HepG2 (cell line): ENCODE data around the gene MPIG6B. TPM values are rescaled to one million over a fixed set of nuclear protein-coding genes. Genes with fewer than 3 reads are reported as not detected.
A peak's percentile ranks its signal among the peaks of the same experiment; 100 is the strongest.

ENCODE experiments used
- CBX1 ChIP-seq: IDR thresholded peaks from one replicate; pipeline ENCODE4 v1.6.1; 2016; ENCODE audit warnings: antibody characterized with exemption, low read depth
- DPF2 ChIP-seq: sonication (generic); formaldehyde crosslinking; IDR thresholded peaks from 2 replicates; pipeline ENCODE4 v1.4.0; 2020; ENCODE audit warnings: mild to moderate bottlenecking, low read depth, missing genetic modification reagents, borderline replicate concordance
- NFIC ChIP-seq: IDR thresholded peaks from 2 replicates; pipeline ENCODE4 v1.6.1; 2012; ENCODE audit warnings: mild to moderate bottlenecking, low read length, inconsistent platforms
- NFKB2 ChIP-seq: sonication (generic); formaldehyde crosslinking; IDR thresholded peaks from 2 replicates; pipeline ENCODE4 v1.4.0; 2020; ENCODE audit warnings: missing genetic modification reagents, borderline replicate concordance
- PAX8 ChIP-seq: sonication (generic); formaldehyde crosslinking; IDR thresholded peaks from 2 replicates; pipeline ENCODE4 v1.8.0; 2022; ENCODE audit warnings: mild to moderate bottlenecking, missing genetic modification reagents, borderline replicate concordance
- PHF5A ChIP-seq: IDR thresholded peaks from one replicate; pipeline ENCODE4 v1.6.1; 2018; ENCODE audit warnings: low read depth, missing genetic modification reagents; ENCODE audit not compliant: unreplicated experiment
- REXO4 ChIP-seq: sonication (generic); formaldehyde crosslinking; IDR thresholded peaks from 2 replicates; pipeline ENCODE4 v1.8.0; 2022; ENCODE audit warnings: missing genetic modification reagents, mild to moderate bottlenecking, borderline replicate concordance
- SOX5 ChIP-seq: IDR thresholded peaks from 2 replicates; pipeline ENCODE4 v1.6.1; 2016; ENCODE audit warnings: borderline replicate concordance
- SP1 ChIP-seq, 2 experiments: fragments of 450-650 bp in 1 of 2; sonication (generic) in 1 of 2; formaldehyde crosslinking in 1 of 2; IDR thresholded peaks; 2 replicates each; pipeline versions ENCODE4 v1.4.0 to v1.6.1; 2016 to 2020; ENCODE audit warnings: missing genetic modification reagents in 1 of 2
- TCF7 ChIP-seq: sonication (generic); IDR thresholded peaks from 2 replicates; pipeline ENCODE4 v1.6.1; 2016; ENCODE audit warnings: antibody characterized with exemption, low read depth
- TGIF2 ChIP-seq: IDR thresholded peaks from 2 replicates; pipeline ENCODE4 v1.6.1; 2016; ENCODE audit warnings: control low read depth, missing compliant biosample characterization
- TMF1 ChIP-seq: sonication (generic); formaldehyde crosslinking; IDR thresholded peaks from 2 replicates; pipeline ENCODE4 v1.8.1; 2022; ENCODE audit warnings: low read depth, missing genetic modification reagents
- ZNF451 ChIP-seq: sonication (generic); formaldehyde crosslinking; IDR thresholded peaks from 2 replicates; pipeline ENCODE4 v1.5.0; 2020; ENCODE audit warnings: mild to moderate bottlenecking, missing genetic modification reagents
- ZNF674 ChIP-seq: sonication (generic); formaldehyde crosslinking; IDR thresholded peaks from 2 replicates; pipeline ENCODE4 v1.5.0; 2020; ENCODE audit warnings: low read depth, mild to moderate bottlenecking, missing genetic modification reagents
- ZNF749 ChIP-seq: sonication (generic); formaldehyde crosslinking; IDR thresholded peaks from 2 replicates; pipeline ENCODE4 v1.8.0; 2022; ENCODE audit warnings: mild to moderate bottlenecking, missing genetic modification reagents, moderate library complexity, borderline replicate concordance
- ZNF788 ChIP-seq: sonication (generic); formaldehyde crosslinking; IDR thresholded peaks from 2 replicates; pipeline ENCODE4 v1.5.0; 2020; ENCODE audit warnings: mild to moderate bottlenecking, missing genetic modification reagents, borderline replicate concordance
- polyA plus RNA-seq, 8 experiments: library from polyadenylated mRNA; depleted of rRNA in 3 of 8; stranded (reverse) in 7 of 8; unstranded in 1 of 8; fragments of >200 nt; fragmentation: Illumina TruSeq in 4 of 8; extraction: Trizol in 4 of 8; gene quantifications; 2 replicates each; pipeline versions ENCODE4 v1.2.1 to v1.2.3, GENCODE V29; 2011 to 2016; ENCODE audit warnings: low read depth in 4 of 8, missing spikeins in 1 of 8, mixed read lengths in 1 of 8; ENCODE audit not compliant: insufficient read depth in 1 of 8
- total RNA-seq, 5 experiments: library from RNA; depleted of rRNA; stranded (reverse); fragments of >200 nt; fragmentation: Illumina TruSeq; extraction: Trizol; gene quantifications; 2 replicates each; pipeline ENCODE4 v1.2.3, GENCODE V29; 2016; ENCODE audit warnings: low read depth in 1 of 5
- TF ChIP-seq, protein P1 (sequence below): sonication (generic); formaldehyde crosslinking; IDR thresholded peaks from 2 replicates; pipeline ENCODE4 v1.4.0; 2020; ENCODE audit warnings: mild to moderate bottlenecking, low read depth, missing genetic modification reagents
- TF ChIP-seq, protein P2 (sequence below): sonication (generic); formaldehyde crosslinking; IDR thresholded peaks from 2 replicates; pipeline ENCODE4 v1.8.0; 2022; ENCODE audit warnings: mild to moderate bottlenecking, missing genetic modification reagents, moderate library complexity
- TF ChIP-seq, protein P3 (sequence below): IDR thresholded peaks from 2 replicates; pipeline ENCODE4 v1.6.1; 2016
- TF ChIP-seq, protein P4 (sequence below): sonication (generic); formaldehyde crosslinking; IDR thresholded peaks from 2 replicates; pipeline ENCODE4 v1.8.1; 2023; ENCODE audit warnings: mild to moderate bottlenecking, missing genetic modification reagents
- TF ChIP-seq, protein P5 (sequence below), 2 experiments: sonication (generic) in 1 of 2; formaldehyde crosslinking in 1 of 2; IDR thresholded peaks; 2 replicates each; pipeline versions ENCODE4 v1.4.0 to v1.6.1; 2018 to 2020; ENCODE audit warnings: missing genetic modification reagents in 2 of 2, borderline replicate concordance in 1 of 2, low read depth in 1 of 2, mild to moderate bottlenecking in 1 of 2, missing biosample characterization in 1 of 2

The MPIG6B gene
- total and polyA plus RNA-seq, 2 of the 13 experiments (the other 11 are each of a cell fraction or from before 2014, with no cell fraction given): not detected

DNA sequence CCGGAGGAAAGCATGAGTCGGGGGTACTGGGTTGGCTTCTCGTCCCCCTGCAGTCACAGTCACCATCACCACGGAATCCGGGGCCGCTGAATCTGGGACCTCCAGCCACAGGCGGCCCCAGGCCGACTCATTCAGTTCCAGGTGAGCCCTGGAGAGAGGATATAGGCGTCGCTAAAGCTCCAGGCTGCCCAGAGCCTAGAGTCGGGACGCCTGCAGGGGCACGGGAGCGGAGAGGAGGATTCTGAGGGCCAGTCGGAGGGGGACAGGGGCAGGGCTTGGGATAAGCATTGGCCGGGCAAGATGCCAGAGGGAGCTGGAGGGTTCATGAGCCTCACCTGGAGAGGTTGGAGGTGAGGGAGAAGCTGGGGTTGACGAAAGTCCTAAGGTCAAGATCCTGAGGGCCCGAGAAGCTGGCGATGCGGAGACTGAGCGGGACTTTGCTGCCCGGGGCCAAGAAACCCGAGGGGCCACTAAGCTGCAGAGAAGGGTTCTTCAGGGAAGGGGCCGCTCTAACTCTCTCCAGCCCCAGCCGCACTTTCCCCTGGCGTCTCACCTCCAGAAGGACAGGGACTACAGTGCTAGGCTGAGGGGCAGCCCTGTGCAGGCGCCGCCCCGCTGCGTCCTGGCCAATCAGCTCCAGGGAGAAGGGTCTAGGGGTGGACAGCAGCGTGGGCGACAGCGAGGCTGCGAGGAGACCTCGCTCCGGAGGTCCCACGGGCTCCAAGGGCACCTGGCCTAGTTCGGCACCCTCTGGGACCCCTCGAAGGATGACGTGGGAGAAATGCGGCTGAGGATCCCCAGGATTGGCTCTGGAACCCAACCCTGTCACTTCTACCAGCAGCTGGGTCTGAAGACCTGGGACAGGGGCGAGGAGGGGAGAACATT lies 43.0 kb downstream of the MPIG6B start (continued):
- TF ChIP-seq, protein P1, sequence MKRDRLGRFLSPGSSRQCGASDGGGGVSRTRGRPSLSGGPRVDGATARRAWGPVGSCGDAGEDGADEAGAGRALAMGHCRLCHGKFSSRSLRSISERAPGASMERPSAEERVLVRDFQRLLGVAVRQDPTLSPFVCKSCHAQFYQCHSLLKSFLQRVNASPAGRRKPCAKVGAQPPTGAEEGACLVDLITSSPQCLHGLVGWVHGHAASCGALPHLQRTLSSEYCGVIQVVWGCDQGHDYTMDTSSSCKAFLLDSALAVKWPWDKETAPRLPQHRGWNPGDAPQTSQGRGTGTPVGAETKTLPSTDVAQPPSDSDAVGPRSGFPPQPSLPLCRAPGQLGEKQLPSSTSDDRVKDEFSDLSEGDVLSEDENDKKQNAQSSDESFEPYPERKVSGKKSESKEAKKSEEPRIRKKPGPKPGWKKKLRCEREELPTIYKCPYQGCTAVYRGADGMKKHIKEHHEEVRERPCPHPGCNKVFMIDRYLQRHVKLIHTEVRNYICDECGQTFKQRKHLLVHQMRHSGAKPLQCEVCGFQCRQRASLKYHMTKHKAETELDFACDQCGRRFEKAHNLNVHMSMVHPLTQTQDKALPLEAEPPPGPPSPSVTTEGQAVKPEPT: peak; percentile 53; the same call in 1 of the 2 replicates
- no peak for TF ChIP-seq SP1 (IDR thresholded peaks at IDR 0.05)
- peak; percentile 49; the same call in 1 of the 2 replicates for TF ChIP-seq SP1 (CRISPR knock-in tag; IDR thresholded peaks at IDR 0.05)
- TF ChIP-seq NFKB2 (CRISPR knock-in tag): peak; percentile 84; the same call in 1 of the 2 replicates
- no peak for TF ChIP-seq REXO4 (CRISPR knock-in tag)
- TF ChIP-seq TCF7: no peak
- TF ChIP-seq, protein P2, sequence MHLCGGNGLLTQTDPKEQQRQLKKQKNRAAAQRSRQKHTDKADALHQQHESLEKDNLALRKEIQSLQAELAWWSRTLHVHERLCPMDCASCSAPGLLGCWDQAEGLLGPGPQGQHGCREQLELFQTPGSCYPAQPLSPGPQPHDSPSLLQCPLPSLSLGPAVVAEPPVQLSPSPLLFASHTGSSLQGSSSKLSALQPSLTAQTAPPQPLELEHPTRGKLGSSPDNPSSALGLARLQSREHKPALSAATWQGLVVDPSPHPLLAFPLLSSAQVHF (CRISPR knock-in tag): 0 out of 2 replicates have a peak, but pooled peaks have one; percentile 33
- no peak for TF ChIP-seq TGIF2
- TF ChIP-seq NFIC: no peak
- TF ChIP-seq, protein P3, sequence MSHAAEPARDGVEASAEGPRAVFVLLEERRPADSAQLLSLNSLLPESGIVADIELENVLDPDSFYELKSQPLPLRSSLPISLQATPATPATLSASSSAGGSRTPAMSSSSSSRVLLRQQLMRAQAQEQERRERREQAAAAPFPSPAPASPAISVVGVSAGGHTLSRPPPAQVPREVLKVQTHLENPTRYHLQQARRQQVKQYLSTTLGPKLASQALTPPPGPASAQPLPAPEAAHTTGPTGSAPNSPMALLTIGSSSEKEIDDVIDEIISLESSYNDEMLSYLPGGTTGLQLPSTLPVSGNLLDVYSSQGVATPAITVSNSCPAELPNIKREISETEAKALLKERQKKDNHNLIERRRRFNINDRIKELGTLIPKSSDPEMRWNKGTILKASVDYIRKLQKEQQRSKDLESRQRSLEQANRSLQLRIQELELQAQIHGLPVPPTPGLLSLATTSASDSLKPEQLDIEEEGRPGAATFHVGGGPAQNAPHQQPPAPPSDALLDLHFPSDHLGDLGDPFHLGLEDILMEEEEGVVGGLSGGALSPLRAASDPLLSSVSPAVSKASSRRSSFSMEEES: no peak
- TF ChIP-seq, protein P4, sequence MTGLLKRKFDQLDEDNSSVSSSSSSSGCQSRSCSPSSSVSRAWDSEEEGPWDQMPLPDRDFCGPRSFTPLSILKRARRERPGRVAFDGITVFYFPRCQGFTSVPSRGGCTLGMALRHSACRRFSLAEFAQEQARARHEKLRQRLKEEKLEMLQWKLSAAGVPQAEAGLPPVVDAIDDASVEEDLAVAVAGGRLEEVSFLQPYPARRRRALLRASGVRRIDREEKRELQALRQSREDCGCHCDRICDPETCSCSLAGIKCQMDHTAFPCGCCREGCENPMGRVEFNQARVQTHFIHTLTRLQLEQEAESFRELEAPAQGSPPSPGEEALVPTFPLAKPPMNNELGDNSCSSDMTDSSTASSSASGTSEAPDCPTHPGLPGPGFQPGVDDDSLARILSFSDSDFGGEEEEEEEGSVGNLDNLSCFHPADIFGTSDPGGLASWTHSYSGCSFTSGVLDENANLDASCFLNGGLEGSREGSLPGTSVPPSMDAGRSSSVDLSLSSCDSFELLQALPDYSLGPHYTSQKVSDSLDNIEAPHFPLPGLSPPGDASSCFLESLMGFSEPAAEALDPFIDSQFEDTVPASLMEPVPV (CRISPR knock-in tag): no peak
- no peak for TF ChIP-seq ZNF788
- TF ChIP-seq DPF2 (CRISPR knock-in tag): no peak
- no peak for TF ChIP-seq TMF1 (CRISPR knock-in tag)
- TF ChIP-seq, protein P5, sequence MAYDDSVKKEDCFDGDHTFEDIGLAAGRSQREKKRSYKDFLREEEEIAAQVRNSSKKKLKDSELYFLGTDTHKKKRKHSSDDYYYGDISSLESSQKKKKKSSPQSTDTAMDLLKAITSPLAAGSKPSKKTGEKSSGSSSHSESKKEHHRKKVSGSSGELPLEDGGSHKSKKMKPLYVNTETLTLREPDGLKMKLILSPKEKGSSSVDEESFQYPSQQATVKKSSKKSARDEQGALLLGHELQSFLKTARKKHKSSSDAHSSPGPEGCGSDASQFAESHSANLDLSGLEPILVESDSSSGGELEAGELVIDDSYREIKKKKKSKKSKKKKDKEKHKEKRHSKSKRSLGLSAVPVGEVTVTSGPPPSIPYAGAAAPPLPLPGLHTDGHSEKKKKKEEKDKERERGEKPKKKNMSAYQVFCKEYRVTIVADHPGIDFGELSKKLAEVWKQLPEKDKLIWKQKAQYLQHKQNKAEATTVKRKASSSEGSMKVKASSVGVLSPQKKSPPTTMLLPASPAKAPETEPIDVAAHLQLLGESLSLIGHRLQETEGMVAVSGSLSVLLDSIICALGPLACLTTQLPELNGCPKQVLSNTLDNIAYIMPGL (CRISPR knock-in tag; IDR thresholded peaks at IDR 0.05; ENCODE audit: borderline replicate concordance in 1 of 2, low read depth in 1 of 2): 0 out of 4 replicates have a peak, but pooled peaks of 1 of the 2 experiments have one; percentile 33
- TF ChIP-seq ZNF749 (CRISPR knock-in tag): no peak
- TF ChIP-seq PAX8: no peak
- no peak for TF ChIP-seq ZNF674 (CRISPR knock-in tag)
- no peak for TF ChIP-seq CBX1
- no peak for TF ChIP-seq PHF5A
- peak; percentile 48 for TF ChIP-seq SOX5 (CRISPR knock-in tag)
- peak; percentile 37; the same call in 1 of the 2 replicates for TF ChIP-seq ZNF451 (CRISPR knock-in tag)
